CD4-positive, alpha-beta T cell treated with Interleukin-4 for 4 hours (primary cell): ENCODE results near the gene METTL17.
"Not testable (repeated sequence)": the region's sequence is repeated elsewhere in the genome, so short reads cannot be mapped to it uniquely, and the experiment has no call there.

ENCODE experiments used
- DNase-seq: peaks from one replicate; pipeline ENCODE4 v3.0.0-alpha.2; 2020

The METTL17 gene

GRCh38 chr14:20989787-20990600 is at the start of gene METTL17:
Gene METTL17 (plus strand): TSS chr14:20989980. CDS start chr14:20990003, 23 bp downstream.
- peak; percentile 92 for DNase-seq

GRCh38 chr14:20945146-20945545 is 44.6 kb upstream of the METTL17 start:
- DNase-seq, result not testable (repeated sequence)

DNA sequence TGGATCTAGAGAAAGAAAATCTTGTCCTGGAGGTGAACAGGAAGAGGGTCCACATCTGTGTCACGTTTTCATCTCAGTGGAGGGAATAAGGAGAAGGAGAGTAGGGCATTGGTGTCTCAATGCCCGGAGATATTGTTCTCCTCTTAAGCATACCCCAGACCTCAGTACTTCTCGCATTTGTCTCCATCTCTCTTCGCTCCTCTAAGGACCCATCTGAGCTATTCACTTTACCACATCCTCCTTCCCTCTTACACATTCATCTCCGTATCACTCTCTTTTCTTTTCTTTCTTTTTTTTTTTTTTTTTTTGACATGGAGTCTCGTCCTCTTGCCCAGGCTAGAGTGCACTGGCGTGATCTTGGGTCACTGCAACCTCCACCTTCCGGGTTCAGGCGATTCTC is 43.1 kb upstream of the METTL17 start:
- not testable (repeated sequence) for DNase-seq

DNA sequence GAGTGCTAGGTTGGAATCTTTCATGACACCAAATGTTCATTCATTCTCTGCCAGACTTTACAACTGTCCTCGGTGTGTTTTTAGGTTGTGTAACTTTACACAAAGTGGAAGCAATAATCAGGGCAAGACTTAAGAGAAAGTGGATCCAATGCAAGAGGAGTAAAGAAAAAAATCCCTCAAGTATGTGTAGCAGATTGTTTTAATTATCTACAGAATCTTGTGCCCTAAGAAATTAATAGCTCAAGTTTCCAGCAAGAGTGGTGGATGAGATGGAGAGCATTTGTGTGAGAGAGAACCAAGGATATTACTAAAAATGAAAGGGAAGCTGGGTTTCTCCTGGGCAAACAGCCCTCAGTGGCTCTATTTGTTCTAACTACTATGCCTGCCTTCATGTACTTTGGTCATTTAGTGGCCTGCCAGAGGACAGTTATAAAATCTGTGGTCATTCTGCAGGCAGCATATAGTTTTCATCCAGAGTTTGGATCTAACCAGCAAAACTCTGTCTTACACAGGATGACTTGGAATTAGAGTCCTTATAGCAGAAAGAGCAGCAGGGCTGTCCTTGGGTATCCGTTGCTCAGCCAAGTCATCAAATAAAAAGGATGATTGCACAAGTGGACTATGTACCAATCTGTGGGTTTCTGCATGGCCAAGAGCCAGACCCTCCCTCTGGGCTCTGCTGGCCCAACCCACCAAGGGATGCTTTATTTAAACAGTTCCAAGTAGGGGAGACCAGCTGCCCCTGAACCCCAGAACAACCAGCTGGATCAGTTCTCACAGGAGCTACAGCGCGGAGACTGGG is 34.8 kb upstream of the METTL17 start, which contains the start of gene RNASE2:
TSS of gene RNASE2 (plus strand) at position 752 of the 802 bp plus-strand sequence. CDS start 285 bp downstream, outside the sequence.
- not testable (repeated sequence) for DNase-seq

- not testable (repeated sequence) for DNase-seq
Observed at GRCh38 chr14:20955538-20955873, 34.3 kb upstream of the METTL17 start.

GRCh38 chr14:20956376-20956976 is 33.3 kb upstream of the METTL17 start:
- no peak for DNase-seq

- not testable (repeated sequence) for DNase-seq
Observed at GRCh38 chr14:20958946-20959345, 30.8 kb upstream of the METTL17 start.

- DNase-seq, result no peak
Observed at GRCh38 chr14:20969336-20969735, 20.4 kb upstream of the METTL17 start.

GRCh38 chr14:20970647-20970982 is 19.2 kb upstream of the METTL17 start:
- DNase-seq, result no peak

- DNase-seq, result peak; percentile 68
Observed at GRCh38 chr14:20970983-20971704, 18.6 kb upstream of the METTL17 start.

DNA sequence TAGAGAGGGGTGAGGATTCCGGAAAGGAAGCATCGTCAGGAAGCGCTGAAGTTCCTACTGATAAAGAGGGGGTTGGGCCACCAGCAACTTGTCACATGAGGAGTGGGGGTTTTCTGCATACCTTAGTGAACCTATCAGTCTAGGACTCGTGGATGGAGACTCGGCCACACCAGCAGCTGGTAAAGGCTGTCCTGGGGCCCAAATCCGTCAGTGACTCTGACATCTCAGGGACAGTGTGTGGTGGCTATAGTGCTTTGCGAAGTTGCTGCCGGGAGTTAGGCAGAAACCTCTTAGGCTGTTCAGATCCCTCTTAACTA is 18.1 kb upstream of the METTL17 start:
- no peak for DNase-seq

GRCh38 chr14:20973501-20973900 is 16.3 kb upstream of the METTL17 start:
- DNase-seq, result no peak

GRCh38 chr14:20976291-20976690 is 13.5 kb upstream of the METTL17 start:
- no peak for DNase-seq

DNA sequence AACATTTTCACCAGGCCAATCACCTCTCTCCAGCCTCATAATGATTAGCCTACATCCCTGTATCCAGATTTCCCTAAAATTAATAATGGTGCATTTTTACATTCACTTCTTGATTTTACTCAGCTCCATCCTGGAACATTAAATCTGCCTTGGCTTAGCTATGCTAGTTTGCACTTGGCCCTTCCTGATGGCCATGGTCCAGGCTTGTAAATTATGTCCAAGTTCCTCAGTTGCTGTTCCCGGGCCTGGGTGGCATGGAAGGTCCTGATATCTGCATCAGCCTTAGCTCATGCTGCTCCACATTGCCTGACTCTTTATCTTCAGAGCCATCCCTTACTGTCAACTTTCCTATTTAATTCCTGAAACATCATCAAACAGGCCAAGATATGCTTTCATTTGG is 11.1 kb upstream of the METTL17 start:
- no peak for DNase-seq

DNA sequence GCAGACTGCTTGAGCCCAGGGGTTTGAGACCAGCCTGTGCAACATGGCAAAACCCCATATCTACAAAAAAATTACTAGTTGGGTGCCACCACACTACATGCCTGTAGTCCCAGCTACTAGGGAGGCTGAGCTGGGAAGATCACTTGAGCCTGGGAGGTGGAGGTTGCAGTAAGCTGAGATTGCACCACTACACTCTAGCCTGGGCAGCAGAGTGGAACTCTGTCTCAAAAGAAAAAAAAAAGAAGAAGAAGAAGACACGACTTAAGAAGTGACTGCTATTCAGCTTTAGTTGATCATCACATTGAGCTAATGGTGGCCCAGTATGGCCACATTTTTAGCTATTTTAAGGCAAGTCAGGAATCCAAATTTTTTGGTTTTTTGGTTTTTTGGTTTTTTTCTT is 8.9 kb upstream of the METTL17 start:
- no peak for DNase-seq

DNA sequence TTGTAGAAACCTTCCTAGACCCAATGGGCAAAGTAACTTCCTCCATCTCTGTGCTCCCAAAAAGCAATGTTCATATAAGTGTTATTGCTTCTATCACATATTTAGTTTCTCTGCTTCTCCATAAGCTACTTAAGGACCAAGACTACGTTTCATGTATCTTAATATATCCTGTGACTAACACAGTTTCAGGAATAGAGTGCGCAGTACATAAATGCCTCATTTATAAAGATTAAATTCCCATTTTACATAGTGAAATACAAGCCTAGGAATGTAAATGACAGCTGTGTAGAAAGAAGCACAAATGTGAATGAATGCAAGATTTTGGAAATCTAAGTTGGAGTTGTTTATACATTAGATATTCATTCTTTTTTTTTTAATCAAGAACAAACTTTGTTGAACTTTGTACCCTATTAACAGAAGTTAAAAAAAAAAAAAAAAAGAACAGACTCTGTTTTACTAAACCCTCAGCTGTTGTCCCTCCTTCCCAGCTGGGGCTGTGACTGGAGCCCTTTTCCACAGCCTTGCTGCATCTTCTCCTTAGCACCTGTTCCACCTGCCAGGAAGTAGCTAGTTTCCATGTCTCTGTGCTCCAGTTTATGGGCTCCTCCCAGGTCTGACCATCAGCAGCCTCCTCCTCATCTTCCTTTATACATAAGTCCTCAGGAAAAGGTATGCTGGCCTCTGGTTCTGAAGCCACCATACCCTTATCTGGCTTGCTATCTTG is 7.0 kb upstream of the METTL17 start:
- no peak for DNase-seq

GRCh38 chr14:20985650-20986049 is 4.1 kb upstream of the METTL17 start:
- not testable (repeated sequence) for DNase-seq

GRCh38 chr14:20986811-20987210 is 3.0 kb upstream of the METTL17 start:
- DNase-seq, result no peak

DNA sequence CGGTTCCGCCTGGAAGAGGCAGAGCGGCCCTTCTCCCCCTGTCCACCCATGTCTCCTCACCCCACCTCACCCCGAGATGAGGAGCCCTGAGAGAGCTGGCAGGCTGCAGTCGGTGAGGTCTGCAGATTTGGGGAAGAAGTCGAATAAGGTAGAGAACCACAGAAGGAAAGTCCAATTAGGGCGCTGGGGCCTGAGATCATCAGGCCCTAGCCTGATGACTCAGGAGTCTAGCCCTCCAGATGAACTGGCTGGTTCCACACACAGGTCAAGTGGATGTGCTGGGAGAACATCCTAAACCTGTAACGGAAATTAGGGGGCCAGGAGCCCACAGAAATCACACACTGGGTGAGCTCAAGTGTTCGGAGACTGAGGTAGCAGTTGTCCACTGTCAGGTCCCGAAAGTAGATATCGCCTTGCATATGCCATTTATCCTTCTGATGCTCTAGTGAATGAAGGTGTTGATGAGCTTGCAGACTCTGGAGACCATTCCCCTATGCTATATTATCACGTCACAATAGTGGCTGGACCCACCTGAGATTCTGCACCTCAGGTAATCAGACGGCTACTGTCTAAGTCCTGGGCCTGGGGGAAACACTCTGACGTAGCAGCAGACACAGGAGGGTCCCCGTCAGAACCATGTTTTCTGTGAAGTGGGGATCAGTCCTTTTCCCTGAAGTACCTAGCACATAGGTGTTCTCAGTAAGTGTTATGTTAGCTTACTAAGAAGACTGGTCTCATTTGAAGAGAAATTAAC is 886 bp upstream of the METTL17 start:
- no peak for DNase-seq

DNA sequence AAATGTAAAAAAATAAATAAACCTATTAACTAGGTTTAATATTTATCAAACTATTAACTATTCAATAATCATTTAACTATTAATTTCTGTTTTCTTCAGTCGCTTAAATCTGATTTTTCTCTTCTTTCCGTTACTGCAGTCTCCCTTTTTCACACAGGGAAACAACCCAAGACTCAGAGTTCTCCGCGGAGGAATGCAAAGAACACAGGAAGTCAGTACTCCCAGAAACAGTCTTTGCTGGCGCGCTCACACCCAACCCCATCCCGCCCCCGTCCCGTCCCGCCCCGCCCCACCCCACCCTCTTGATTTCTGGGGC is 351 bp upstream of the METTL17 start:
- no peak for DNase-seq

- no peak for DNase-seq
Observed at GRCh38 chr14:20996521-20996920, 6.7 kb downstream of the METTL17 start.

DNA sequence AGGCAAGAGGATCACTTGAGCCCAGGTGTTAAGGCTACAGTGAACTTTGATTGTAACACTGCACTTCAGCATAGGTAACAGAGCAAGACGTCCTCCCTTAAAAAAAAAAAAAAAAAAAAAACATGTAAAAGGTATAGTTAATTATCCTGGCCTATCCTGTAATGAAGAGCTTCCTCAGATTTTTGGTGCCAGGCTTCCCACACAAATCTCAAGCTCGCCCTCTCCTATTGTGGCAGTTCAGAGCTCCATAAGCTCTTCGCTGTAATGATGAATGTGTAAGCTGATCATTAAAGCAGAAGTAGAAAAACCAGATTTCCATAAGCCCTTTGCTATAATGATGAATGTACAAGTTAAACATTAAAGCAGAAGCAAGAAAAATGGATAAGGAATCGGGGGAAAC is 7.3 kb downstream of the METTL17 start:
- no peak for DNase-seq
